Calu3 (cell line): Measurements from ENCODE around the gene SLC5A5. TPM values are rescaled to one million over a fixed set of nuclear protein-coding genes. Genes with fewer than 3 reads are reported as not detected.

ENCODE experiments used
- BruUV-seq: library from RNA; stranded (reverse); fragments of 400-500 nt; replicated peaks from 2 replicates; lab custom pipeline; 2021; lab: Mats Ljungman, UMichigan
- CTCF ChIA-PET: fragments of 300-600 bp; sonication (Branson Sonifier 250); formaldehyde crosslinking; loops from one replicate; lab custom pipeline; 2022; ENCODE audit warnings: antibody characterized with exemption; lab: Charles Lee
- DNase-seq: peaks from one replicate; pipeline ENCODE4 v3.0.0; 2022
- H3K27ac Mint-ChIP-seq: one replicate; pipeline ENCODE4 v1.8.0; 2022; ENCODE audit warnings: mixed read lengths; ENCODE audit not compliant: unreplicated experiment
- H3K27me3 Mint-ChIP-seq: one replicate; pipeline ENCODE4 v1.8.0; 2022; ENCODE audit warnings: mixed read lengths; ENCODE audit not compliant: unreplicated experiment
- H3K36me3 Mint-ChIP-seq: one replicate; pipeline ENCODE4 v1.8.0; 2022; ENCODE audit warnings: mild to moderate bottlenecking, moderate library complexity, mixed read lengths; ENCODE audit not compliant: insufficient read depth, unreplicated experiment
- H3K4me1 Mint-ChIP-seq: one replicate; pipeline ENCODE4 v1.8.0; 2022; ENCODE audit warnings: mild to moderate bottlenecking, low read depth, mixed read lengths; ENCODE audit not compliant: unreplicated experiment
- H3K4me3 Mint-ChIP-seq: one replicate; pipeline ENCODE4 v1.8.0; 2022; ENCODE audit warnings: mild to moderate bottlenecking, low read depth, moderate library complexity, mixed read lengths; ENCODE audit not compliant: unreplicated experiment
- H3K9me3 Mint-ChIP-seq: one replicate; pipeline ENCODE4 v1.8.0; 2022; ENCODE audit warnings: low read depth, mixed read lengths; ENCODE audit not compliant: unreplicated experiment
- intact Hi-C: fragments of 100-400 bp; cut with micrococcal nuclease; formaldehyde crosslinking; loops from one replicate; pipeline ENCODE4 v1.10.0; 2022; ENCODE audit not compliant: unreplicated experiment
- total RNA-seq: library from RNA; stranded (reverse); gene quantifications from 2 replicates; pipeline ENCODE4 v1.2.3, GENCODE V29; 2022
- TF ChIP-seq, protein P1 (sequence below): fragments of 200-600 bp; IDR thresholded peaks from one replicate; pipeline ENCODE4 v1.8.0; 2022; ENCODE audit warnings: antibody characterized with exemption; ENCODE audit not compliant: unreplicated experiment

Gene SLC5A5
- total RNA-seq, 1 experiment from 2014 or later, result not detected

DNA sequence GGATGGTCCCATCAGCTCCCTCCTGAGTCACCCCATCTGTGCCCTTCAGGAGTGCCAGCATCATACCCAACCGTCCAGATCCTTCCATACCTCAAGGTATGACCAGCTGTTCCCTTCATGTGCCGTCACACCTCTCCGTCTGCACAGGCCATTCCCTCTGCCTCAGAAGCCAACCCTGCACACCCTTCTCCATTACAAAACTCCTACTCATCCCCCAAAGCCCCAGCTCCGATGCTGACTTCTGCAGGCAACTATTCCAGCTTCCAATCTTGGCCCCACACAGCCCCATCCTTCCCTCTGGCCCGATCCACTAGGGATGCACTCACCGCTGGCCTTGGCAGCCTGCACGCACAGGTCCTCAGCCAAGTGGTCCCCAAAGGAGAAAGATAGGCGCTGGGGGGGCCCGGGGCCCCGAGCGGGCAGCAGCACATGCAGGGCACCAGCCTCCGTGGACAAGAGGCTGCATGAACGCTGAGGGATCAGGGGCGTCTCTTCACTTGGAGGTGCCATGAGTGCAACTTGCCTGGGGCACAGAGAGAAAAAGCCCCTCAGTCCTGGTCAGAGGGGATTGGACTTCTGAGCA lies 27.7 kb upstream of the SLC5A5 start:
- no peak overlapping the region for H3K4me3 Mint-ChIP-seq
- CTCF ChIA-PET, result interaction anchor here (0.6 kb wide), 1 partner anchor 136 kb away, joined by 3 read pairs; no protein-coding TSS in a partner anchor
- BruUV-seq, result no TSS peak
- H3K27ac Mint-ChIP-seq, result no peak overlapping the region
- intact Hi-C loops, result no loop called here
- peaks cover 13% of the 10 kb centered on the region for H3K27me3 Mint-ChIP-seq
- no peaks in the 10 kb centered on the region for H3K4me1 Mint-ChIP-seq
- no peaks in the 10 kb centered on the region for H3K36me3 Mint-ChIP-seq
- DNase-seq, result no peak
- no peaks in the 10 kb centered on the region for H3K9me3 Mint-ChIP-seq
- TF ChIP-seq, protein P1, sequence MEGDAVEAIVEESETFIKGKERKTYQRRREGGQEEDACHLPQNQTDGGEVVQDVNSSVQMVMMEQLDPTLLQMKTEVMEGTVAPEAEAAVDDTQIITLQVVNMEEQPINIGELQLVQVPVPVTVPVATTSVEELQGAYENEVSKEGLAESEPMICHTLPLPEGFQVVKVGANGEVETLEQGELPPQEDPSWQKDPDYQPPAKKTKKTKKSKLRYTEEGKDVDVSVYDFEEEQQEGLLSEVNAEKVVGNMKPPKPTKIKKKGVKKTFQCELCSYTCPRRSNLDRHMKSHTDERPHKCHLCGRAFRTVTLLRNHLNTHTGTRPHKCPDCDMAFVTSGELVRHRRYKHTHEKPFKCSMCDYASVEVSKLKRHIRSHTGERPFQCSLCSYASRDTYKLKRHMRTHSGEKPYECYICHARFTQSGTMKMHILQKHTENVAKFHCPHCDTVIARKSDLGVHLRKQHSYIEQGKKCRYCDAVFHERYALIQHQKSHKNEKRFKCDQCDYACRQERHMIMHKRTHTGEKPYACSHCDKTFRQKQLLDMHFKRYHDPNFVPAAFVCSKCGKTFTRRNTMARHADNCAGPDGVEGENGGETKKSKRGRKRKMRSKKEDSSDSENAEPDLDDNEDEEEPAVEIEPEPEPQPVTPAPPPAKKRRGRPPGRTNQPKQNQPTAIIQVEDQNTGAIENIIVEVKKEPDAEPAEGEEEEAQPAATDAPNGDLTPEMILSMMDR, result no peak

DNA sequence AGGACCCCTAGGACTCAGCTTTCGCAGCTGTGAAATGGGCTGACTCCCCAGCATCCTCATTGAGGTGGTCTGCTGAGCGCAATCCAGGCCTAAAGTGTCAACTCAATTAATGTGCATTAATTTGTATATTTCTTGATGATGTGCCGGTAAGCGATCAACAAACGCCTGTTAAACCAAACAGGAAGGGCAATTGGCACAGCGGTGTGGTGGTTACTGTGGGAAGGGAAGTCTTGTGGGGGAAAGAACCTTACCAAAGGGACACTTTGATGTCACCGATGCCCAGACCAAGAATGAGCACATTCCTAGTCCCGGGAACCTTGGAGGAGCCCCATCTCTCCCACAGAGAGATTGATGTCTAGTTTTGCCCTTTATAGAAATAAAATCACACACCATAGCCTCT lies 25.6 kb upstream of the SLC5A5 start:
- H3K27ac Mint-ChIP-seq, result no peak overlapping the region
- DNase-seq, result no peak
- intact Hi-C loops, result no loop called here
- H3K4me1 Mint-ChIP-seq, result peaks cover 10% of the 10 kb centered on the region
- H3K27me3 Mint-ChIP-seq, result peaks cover 13% of the 10 kb centered on the region
- H3K4me3 Mint-ChIP-seq, result no peak overlapping the region
- BruUV-seq, result no TSS peak
- H3K36me3 Mint-ChIP-seq, result no peaks in the 10 kb centered on the region
- CTCF ChIA-PET, result no interaction called here
- TF ChIP-seq, protein P1, result no peak
- no peaks in the 10 kb centered on the region for H3K9me3 Mint-ChIP-seq

DNA sequence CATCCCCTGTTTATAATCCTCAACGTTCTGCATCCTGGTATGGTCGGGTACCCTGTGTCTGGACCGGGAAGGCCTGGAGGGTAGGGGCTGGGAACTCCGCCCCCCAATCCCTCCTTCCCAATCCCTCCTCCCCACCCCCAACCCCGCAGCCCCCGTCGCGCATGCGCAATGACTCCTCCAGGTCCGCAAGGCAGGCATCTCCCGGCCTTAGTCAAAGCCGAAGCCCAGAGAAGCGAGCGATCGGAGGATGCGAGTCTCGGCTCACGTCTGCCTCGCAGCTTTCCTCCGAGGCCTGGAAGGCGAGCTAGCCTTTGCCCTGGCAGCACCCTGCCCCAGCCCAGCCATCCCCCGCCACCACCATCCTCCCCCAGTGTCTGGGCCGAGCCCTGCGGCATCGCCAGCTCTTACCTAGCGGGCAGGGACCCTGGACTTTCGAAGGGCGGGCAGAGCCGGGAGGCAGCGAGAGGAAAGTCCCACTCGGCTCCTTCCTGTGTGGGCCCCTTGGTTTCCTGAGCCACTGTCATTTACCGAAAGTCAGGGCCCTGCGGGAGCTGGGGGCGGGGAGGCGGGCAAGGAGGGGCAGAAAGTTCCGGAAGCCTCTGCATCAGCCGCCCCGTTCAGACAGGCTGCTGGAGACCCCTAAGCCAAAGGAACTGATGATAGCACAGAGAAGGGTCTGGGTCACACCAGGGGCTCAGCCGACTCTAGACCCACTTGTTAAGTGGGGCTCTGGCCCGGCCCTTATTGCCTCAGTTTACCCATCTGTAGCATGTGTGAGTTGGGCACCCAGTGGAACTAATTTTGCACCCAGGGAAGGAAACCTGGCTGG lies 24.0 kb upstream of the SLC5A5 start, which contains the start of gene JAK3:
JAK3 (minus strand) TSS at position 445 of the 829 bp plus-strand sequence. CDS start 3,565 bp downstream, outside the sequence.
- DNase-seq, result no peak
- H3K36me3 Mint-ChIP-seq, result no peaks in the 10 kb centered on the region
- BruUV-seq, result no TSS peak
- no peak within 1 kb of the TSS for H3K4me3 Mint-ChIP-seq
- peaks cover 10% of the 10 kb centered on the region for H3K4me1 Mint-ChIP-seq
- intact Hi-C loops, result no loop called here
- no peaks in the 10 kb centered on the region for H3K9me3 Mint-ChIP-seq
- peaks cover 13% of the 10 kb centered on the region for H3K27me3 Mint-ChIP-seq
- H3K27ac Mint-ChIP-seq, result no peak within 1 kb of the TSS
- TF ChIP-seq, protein P1, result no peak
- CTCF ChIA-PET, result no interaction called here

DNA sequence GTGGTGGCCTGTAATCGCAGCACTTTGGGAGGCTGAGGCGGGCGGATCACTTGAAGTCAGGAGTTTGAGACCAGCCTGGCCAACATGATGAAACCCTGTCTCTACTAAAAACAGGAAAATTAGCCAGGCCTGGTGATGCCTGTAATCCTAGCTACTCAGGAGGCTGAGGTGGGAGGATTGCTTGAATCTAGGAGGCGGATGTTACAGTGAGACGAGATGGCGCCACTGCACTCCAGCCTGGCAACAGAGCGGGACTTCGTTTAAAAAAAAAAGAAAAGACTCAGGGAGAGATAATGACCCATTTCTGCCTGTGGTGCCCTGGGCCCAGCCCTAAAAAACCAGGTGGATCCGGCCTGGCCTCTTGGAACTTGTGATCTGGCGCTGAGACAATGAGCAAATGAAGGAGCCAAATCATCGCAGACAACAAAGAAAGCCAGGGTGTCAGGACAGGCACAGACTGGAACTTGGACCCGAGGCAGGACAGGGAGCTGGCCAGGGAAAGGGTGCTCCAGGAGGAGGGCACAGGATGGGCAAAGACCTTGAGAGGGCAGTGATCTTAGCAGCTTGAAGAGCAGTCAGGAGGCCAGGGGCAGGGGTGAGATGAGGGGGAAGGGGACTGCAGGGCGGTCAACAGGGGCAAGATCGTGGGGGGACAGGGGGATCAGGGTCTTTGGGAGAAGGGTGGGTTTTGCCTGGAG lies 23.0 kb upstream of the SLC5A5 start:
- peaks cover 9% of the 10 kb centered on the region for H3K27me3 Mint-ChIP-seq
- TF ChIP-seq, protein P1, result no peak

More for the DNA sequence above, 23.0 kb upstream of the SLC5A5 start:
- Mint-ChIP-seq H3K36me3 (no peaks in the 10 kb centered on the region), H3K9me3 (no peaks in the 10 kb centered on the region), H3K27ac (no peak overlapping the region), H3K4me3 (no peak overlapping the region), H3K4me1 (peaks cover 10% of the 10 kb centered on the region)
- no peak for DNase-seq
- CTCF ChIA-PET, result no interaction called here
- no TSS peak for BruUV-seq
- intact Hi-C loops, result no loop called here
